GM12878 (cell line): Measurements from ENCODE around the gene SH2D7. TPM values are rescaled to one million over a fixed set of nuclear protein-coding genes. Genes with fewer than 3 reads are reported as not detected.

Source experiments
- ATAC-seq: fragments of 200-7000 bp; cut with Tn5 transposase; 3 replicates; pipeline ENCODE4 v1.9.1; 2020; ENCODE audit warnings: mild to moderate bottlenecking, moderate library complexity
- BruUV-seq: library from RNA; stranded (reverse); fragments of 400-500 nt; replicated peaks from 2 replicates; lab custom pipeline; 2021; lab: Mats Ljungman, UMichigan
- CTCF ChIA-PET: fragments of 300-600 bp; sonication (Branson Sonifier 250); formaldehyde crosslinking; extraction: SDS; loops from one replicate; lab custom pipeline; 2021; ENCODE audit warnings: inconsistent platforms; lab: Yijun Ruan, JAX
- POLR2A ChIA-PET: fragments of 350-600 bp; formaldehyde crosslinking; extraction: SDS; loops from one replicate; lab custom pipeline; 2021; ENCODE audit warnings: inconsistent platforms; lab: Charles Lee
- RAD21 ChIA-PET: fragments of 300-600 bp; sonication (Branson Sonifier 250); formaldehyde crosslinking; loops from one replicate; lab custom pipeline; 2023; ENCODE audit warnings: antibody characterized with exemption; ENCODE audit not compliant: unreplicated experiment; lab: Charles Lee
- SMC1A ChIA-PET: fragments of 300-600 bp; sonication (Branson Sonifier 250); formaldehyde crosslinking; loops from one replicate; lab custom pipeline; 2023; ENCODE audit not compliant: unreplicated experiment, uncharacterized antibody; lab: Charles Lee
- DNase-seq: peaks from one replicate; pipeline ENCODE4 v3.0.0-alpha.2; 2011; ENCODE audit warnings: low read depth, low spot score
- FAIRE-seq: peaks from 3 replicates; lab custom pipeline; 2011; peaks lifted over from hg19 to GRCh38; lab: Jason Lieb, UNC
- H2AFZ ChIP-seq: 2 replicates; pipeline ENCODE4 v1.6.0; 2011; ENCODE audit warnings: low read depth, low read length, control low read depth; ENCODE audit not compliant: control insufficient read depth
- H3K27ac ChIP-seq: 2 replicates; pipeline ENCODE4 v1.5.1; 2011; ENCODE audit warnings: control low read depth; ENCODE audit not compliant: control insufficient read depth, insufficient read depth
- H3K27me3 ChIP-seq, 2 experiments: replicated peaks in 1 of 2; 2 replicates each; pipeline versions ENCODE4 v1.6.0 to v1.6.1; 2011; ENCODE audit warnings: low read length in 1 of 2; ENCODE audit not compliant: control insufficient read depth in 2 of 2, insufficient read depth in 2 of 2
- H3K36me3 ChIP-seq, 2 experiments: 2 replicates each; pipeline ENCODE4 v1.5.1; 2011; ENCODE audit warnings: low read length in 1 of 2; ENCODE audit not compliant: control insufficient read depth in 2 of 2, insufficient read depth in 2 of 2
- H3K4me1 ChIP-seq: 2 replicates; pipeline ENCODE4 v1.6.1; 2011; ENCODE audit warnings: mild to moderate bottlenecking, low read length, moderate library complexity, mixed read lengths; ENCODE audit not compliant: control insufficient read depth, insufficient read depth
- H3K4me2 ChIP-seq: 2 replicates; pipeline ENCODE4 v1.6.0; 2011; ENCODE audit warnings: control low read depth; ENCODE audit not compliant: control insufficient read depth, insufficient read depth
- H3K4me3 ChIP-seq: fragments of 200-600 bp; sonication (generic); 2 replicates; pipeline ENCODE4 v1.5.1; 2016
- H3K79me2 ChIP-seq: 2 replicates; pipeline ENCODE4 v1.6.0; 2011; ENCODE audit warnings: low read length; ENCODE audit not compliant: control insufficient read depth, insufficient read depth
- H3K9ac ChIP-seq: 2 replicates; pipeline ENCODE4 v1.8.0; 2011; ENCODE audit warnings: low read length, control low read depth, mixed read lengths; ENCODE audit not compliant: control insufficient read depth, insufficient read depth
- H3K9me3 ChIP-seq: replicated peaks from 3 replicates; pipeline ENCODE4 v1.5.1; 2011; ENCODE audit warnings: mild to moderate bottlenecking, low read length; ENCODE audit not compliant: control insufficient read depth, insufficient read depth
- H4K20me1 ChIP-seq: 2 replicates; pipeline ENCODE4 v1.6.0; 2011; ENCODE audit not compliant: control insufficient read depth, insufficient read depth
- BHLHE40 ChIP-seq, 2 experiments: fragments of 450-650 bp in 1 of 2; IDR thresholded peaks; 2 replicates each; pipeline ENCODE4 v1.6.1; 2011 to 2017; ENCODE audit warnings: low read depth in 2 of 2, borderline replicate concordance in 1 of 2, improper control_type of control experiment in 1 of 2, low read length in 1 of 2, mild to moderate bottlenecking in 1 of 2
- CHD2 ChIP-seq: IDR thresholded peaks from 2 replicates; pipeline ENCODE4 v1.6.1; 2011; ENCODE audit warnings: low read depth, low read length, improper control_type of control experiment, borderline replicate concordance
- ELK1 ChIP-seq: IDR thresholded peaks from 2 replicates; pipeline ENCODE4 v1.6.1; 2012; ENCODE audit warnings: low read depth, low read length, improper control_type of control experiment
- EP300 ChIP-seq, 2 experiments: fragments of 150-350 bp in 1 of 2; IDR thresholded peaks; 2 replicates each; pipeline ENCODE4 v1.6.1; 2011 to 2012; ENCODE audit warnings: low read depth in 2 of 2, low read length in 2 of 2, borderline replicate concordance in 1 of 2, improper control_type of control experiment in 1 of 2, inconsistent platforms in 1 of 2; ENCODE audit not compliant: control insufficient read depth in 1 of 2
- IRF4 ChIP-seq: IDR thresholded peaks from 2 replicates; pipeline ENCODE4 v1.6.1; 2011; ENCODE audit warnings: low read depth, low read length
- MEF2B ChIP-seq: fragments of 450-650 bp; IDR thresholded peaks from 2 replicates; pipeline ENCODE4 v1.6.1; 2018; ENCODE audit warnings: mild to moderate bottlenecking, moderate library complexity; ENCODE audit not compliant: partially characterized antibody, poor library complexity, severe bottlenecking
- SUZ12 ChIP-seq: fragments of 200-600 bp; sonication (generic); IDR thresholded peaks from one replicate; pipeline ENCODE4 v1.6.1; 2018; ENCODE audit warnings: antibody characterized with exemption, mild to moderate bottlenecking; ENCODE audit not compliant: unreplicated experiment
- TCF12 ChIP-seq: IDR thresholded peaks from 2 replicates; pipeline ENCODE4 v1.6.1; 2011; ENCODE audit warnings: low read depth, mild to moderate bottlenecking, low read length
- TCF7 ChIP-seq: IDR thresholded peaks from 2 replicates; pipeline ENCODE4 v1.6.1; 2014; ENCODE audit warnings: antibody characterized with exemption, borderline replicate concordance
- ZNF622 ChIP-seq: fragments of 450-650 bp; IDR thresholded peaks from 2 replicates; pipeline ENCODE4 v1.6.1; 2017; ENCODE audit warnings: mild to moderate bottlenecking, inconsistent platforms
- WGBS: methylation state at CpG from one replicate; pipeline ENCODE4 v1.1.6; 2016; ENCODE audit warnings: low lambda C conversion rate; ENCODE audit not compliant: insufficient replicate concordance, insufficient coverage; ENCODE audit errors: missing lambda C conversion rate; 5-methylcytosine and 5-hydroxymethylcytosine counted together
- in situ Hi-C: fragments of 300-500 bp; cut with MboI; formaldehyde crosslinking; loops from 9 replicates; pipeline ENCODE4 v1.14.3; 2018; ENCODE audit warnings: mixed read lengths
- intact Hi-C: fragments of 100-400 bp; cut with micrococcal nuclease; formaldehyde crosslinking; loops from one replicate; pipeline ENCODE4 v1.14.2; 2022; ENCODE audit not compliant: unreplicated experiment
- polyA plus RNA-seq, 11 experiments: library from polyadenylated mRNA; depleted of rRNA in 4 of 11; unstranded in 6 of 11; stranded (reverse) in 5 of 11; fragments of >200 nt; fragmentation: Nextera tagmentation in 4 of 11; fragmentation: Illumina TruSeq in 1 of 11; extraction: Ambion mirVana in 4 of 11; extraction: Trizol in 1 of 11; gene quantifications; 1 replicate in 1 of 11; 2 replicates in 10 of 11; pipeline versions ENCODE4 v1.2.1 to v1.2.3, GENCODE V29; 2011 to 2016; ENCODE audit warnings: inconsistent platforms in 2 of 11, missing spikeins in 2 of 11, low read depth in 1 of 11
- total RNA-seq, 4 experiments: library from RNA; depleted of rRNA in 3 of 4; stranded (reverse); fragments of >200 nt in 3 of 4; fragmentation: Illumina TruSeq in 1 of 4; extraction: Trizol in 1 of 4; gene quantifications; 2 replicates each; pipeline versions ENCODE4 v1.2.1 to v1.2.3, GENCODE V29; 2013 to 2021
- TF ChIP-seq, protein P1 (sequence below): fragments of 450-650 bp; IDR thresholded peaks from 2 replicates; pipeline ENCODE4 v1.6.1; 2017; ENCODE audit warnings: borderline replicate concordance
- TF ChIP-seq, protein P2 (sequence below): fragments of 450-650 bp; IDR thresholded peaks from 2 replicates; pipeline ENCODE4 v1.6.1; 2016; ENCODE audit warnings: mild to moderate bottlenecking
- TF ChIP-seq, protein P3 (sequence below): fragments of 450-650 bp; formaldehyde crosslinking; IDR thresholded peaks from 2 replicates; pipeline ENCODE4 v1.4.0; 2020; ENCODE audit warnings: mild to moderate bottlenecking, moderate library complexity

SH2D7 gene
- total and polyA plus RNA-seq, 10 of the 15 experiments (the other 5 are each of a cell fraction or from before 2014, with no cell fraction given): 0.04 to 0.06 TPM; not detected in 8

- RAD21 ChIA-PET: interaction anchor here (0.7 to 1.6 kb wide), 3 partner anchors 14 to 149 kb away, joined by 3 to 5 read pairs (median 3); no protein-coding TSS in a partner anchor
- in situ Hi-C loops: no loop called here
- FAIRE-seq (no peak), DNase-seq (no peak), ATAC-seq (no peak)
- H3K27ac ChIP-seq: no peak overlapping the region
- H3K9me3 ChIP-seq: no peaks in the 10 kb centered on the region
- H3K4me1 ChIP-seq: peaks cover 9% of the 10 kb centered on the region
- no peaks in the 10 kb centered on the region for H4K20me1 ChIP-seq
- no peak overlapping the region for H3K9ac ChIP-seq
- BruUV-seq: no TSS peak
- intact Hi-C loops: no loop called here
- no peaks in the 10 kb centered on the region for H3K36me3 ChIP-seq
- no peak overlapping the region for H3K4me3 ChIP-seq
- no peaks in the 10 kb centered on the region for H3K79me2 ChIP-seq
- SMC1A ChIA-PET: interaction anchor here (0.8 to 2.2 kb wide), 7 partner anchors 9 to 30 kb away, joined by 3 to 8 read pairs (median 5); no protein-coding TSS in a partner anchor
- no peak overlapping the region for H3K4me2 ChIP-seq
- CTCF ChIA-PET: interaction anchor here (2.1 to 2.9 kb wide), 2 partner anchors 18 to 22 kb away, joined by 10 to 14 read pairs; no protein-coding TSS in a partner anchor
- no peaks in the 10 kb centered on the region for H3K27me3 ChIP-seq
- POLR2A ChIA-PET: interaction anchor here (0.5 to 0.8 kb wide), 2 partner anchors 10 to 63 kb away, joined by 3 read pairs; no protein-coding TSS in a partner anchor
- H2AFZ ChIP-seq: no peak overlapping the region
- TF ChIP-seq SUZ12 (no peak), ZNF622 (no peak), ELK1 (no peak), TCF7 (no peak), CHD2 (no peak), IRF4 (no peak), MEF2B (no peak), EP300 (IDR thresholded peaks at IDR 0.05; ENCODE audit: borderline replicate concordance in 1 of 2, control insufficient read depth in 1 of 2, low read depth in 2 of 2, low read length in 2 of 2) (no peak), BHLHE40 (IDR thresholded peaks at IDR 0.05; ENCODE audit: borderline replicate concordance in 1 of 2, low read depth in 2 of 2, low read length in 1 of 2) (no peak), TCF12 (no peak)
- TF ChIP-seq, protein P1, sequence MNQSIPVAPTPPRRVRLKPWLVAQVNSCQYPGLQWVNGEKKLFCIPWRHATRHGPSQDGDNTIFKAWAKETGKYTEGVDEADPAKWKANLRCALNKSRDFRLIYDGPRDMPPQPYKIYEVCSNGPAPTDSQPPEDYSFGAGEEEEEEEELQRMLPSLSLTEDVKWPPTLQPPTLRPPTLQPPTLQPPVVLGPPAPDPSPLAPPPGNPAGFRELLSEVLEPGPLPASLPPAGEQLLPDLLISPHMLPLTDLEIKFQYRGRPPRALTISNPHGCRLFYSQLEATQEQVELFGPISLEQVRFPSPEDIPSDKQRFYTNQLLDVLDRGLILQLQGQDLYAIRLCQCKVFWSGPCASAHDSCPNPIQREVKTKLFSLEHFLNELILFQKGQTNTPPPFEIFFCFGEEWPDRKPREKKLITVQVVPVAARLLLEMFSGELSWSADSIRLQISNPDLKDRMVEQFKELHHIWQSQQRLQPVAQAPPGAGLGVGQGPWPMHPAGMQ: no peak
- TF ChIP-seq, protein P2, sequence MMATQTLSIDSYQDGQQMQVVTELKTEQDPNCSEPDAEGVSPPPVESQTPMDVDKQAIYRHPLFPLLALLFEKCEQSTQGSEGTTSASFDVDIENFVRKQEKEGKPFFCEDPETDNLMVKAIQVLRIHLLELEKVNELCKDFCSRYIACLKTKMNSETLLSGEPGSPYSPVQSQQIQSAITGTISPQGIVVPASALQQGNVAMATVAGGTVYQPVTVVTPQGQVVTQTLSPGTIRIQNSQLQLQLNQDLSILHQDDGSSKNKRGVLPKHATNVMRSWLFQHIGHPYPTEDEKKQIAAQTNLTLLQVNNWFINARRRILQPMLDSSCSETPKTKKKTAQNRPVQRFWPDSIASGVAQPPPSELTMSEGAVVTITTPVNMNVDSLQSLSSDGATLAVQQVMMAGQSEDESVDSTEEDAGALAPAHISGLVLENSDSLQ: no peak
- TF ChIP-seq, protein P3, sequence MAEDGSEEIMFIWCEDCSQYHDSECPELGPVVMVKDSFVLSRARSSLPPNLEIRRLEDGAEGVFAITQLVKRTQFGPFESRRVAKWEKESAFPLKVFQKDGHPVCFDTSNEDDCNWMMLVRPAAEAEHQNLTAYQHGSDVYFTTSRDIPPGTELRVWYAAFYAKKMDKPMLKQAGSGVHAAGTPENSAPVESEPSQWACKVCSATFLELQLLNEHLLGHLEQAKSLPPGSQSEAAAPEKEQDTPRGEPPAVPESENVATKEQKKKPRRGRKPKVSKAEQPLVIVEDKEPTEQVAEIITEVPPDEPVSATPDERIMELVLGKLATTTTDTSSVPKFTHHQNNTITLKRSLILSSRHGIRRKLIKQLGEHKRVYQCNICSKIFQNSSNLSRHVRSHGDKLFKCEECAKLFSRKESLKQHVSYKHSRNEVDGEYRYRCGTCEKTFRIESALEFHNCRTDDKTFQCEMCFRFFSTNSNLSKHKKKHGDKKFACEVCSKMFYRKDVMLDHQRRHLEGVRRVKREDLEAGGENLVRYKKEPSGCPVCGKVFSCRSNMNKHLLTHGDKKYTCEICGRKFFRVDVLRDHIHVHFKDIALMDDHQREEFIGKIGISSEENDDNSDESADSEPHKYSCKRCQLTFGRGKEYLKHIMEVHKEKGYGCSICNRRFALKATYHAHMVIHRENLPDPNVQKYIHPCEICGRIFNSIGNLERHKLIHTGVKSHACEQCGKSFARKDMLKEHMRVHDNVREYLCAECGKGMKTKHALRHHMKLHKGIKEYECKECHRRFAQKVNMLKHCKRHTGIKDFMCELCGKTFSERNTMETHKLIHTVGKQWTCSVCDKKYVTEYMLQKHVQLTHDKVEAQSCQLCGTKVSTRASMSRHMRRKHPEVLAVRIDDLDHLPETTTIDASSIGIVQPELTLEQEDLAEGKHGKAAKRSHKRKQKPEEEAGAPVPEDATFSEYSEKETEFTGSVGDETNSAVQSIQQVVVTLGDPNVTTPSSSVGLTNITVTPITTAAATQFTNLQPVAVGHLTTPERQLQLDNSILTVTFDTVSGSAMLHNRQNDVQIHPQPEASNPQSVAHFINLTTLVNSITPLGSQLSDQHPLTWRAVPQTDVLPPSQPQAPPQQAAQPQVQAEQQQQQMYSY (CRISPR knock-in tag): no peak
- WGBS: 84% methylated on average over 3 of the region's 3 CpGs
Measured at GRCh38 chr15:78090422-78091063, 1.8 kb upstream of the SH2D7 start.
